Ecto neural progenitor cell (in vitro differentiated cells): ENCODE results near the gene TNPO2.
A peak's percentile ranks its signal among the peaks of the same experiment; 100 is the strongest.

Experiments
- DNase-seq: peaks from one replicate; pipeline ENCODE4 v3.0.0-alpha.2; 2018; ENCODE audit warnings: low spot score

The TNPO2 gene

GRCh38 chr19:12676384-12676792, 47.3 kb downstream of the TNPO2 start:
- peak; percentile 91 for DNase-seq

- DNase-seq = no peak
Measured at GRCh38 chr19:12675940-12676339, 47.8 kb downstream of the TNPO2 start.

- DNase-seq = no peak
Measured at GRCh38 chr19:12675399-12675798, 48.3 kb downstream of the TNPO2 start.

- DNase-seq = peak; percentile 44
Measured at GRCh38 chr19:12672744-12673143, 51.0 kb downstream of the TNPO2 start.

GRCh38 chr19:12670159-12670928, 53.4 kb downstream of the TNPO2 start:
- no peak for DNase-seq

GRCh38 chr19:12669270-12670158, 54.2 kb downstream of the TNPO2 start:
- DNase-seq = peak; percentile 82

- no peak for DNase-seq
Measured at GRCh38 chr19:12668932-12669269, 54.8 kb downstream of the TNPO2 start.

- DNase-seq = peak; percentile 42
Measured at GRCh38 chr19:12668346-12668745, 55.4 kb downstream of the TNPO2 start.

GRCh38 chr19:12667731-12668302, 55.9 kb downstream of the TNPO2 start:
- DNase-seq = no peak

- peak; percentile 90 for DNase-seq
Measured at GRCh38 chr19:12666265-12667048, 57.3 kb downstream of the TNPO2 start, which contains the start of the genes MAN2B1 and WDR83. TSS of gene MAN2B1 (minus strand) at chr19:12666742. CDS start at chr19:12666701, 41 bp downstream. TSS of gene WDR83 (plus strand) at chr19:12666807. CDS start at chr19:12669791, 2,984 bp downstream.

GRCh38 chr19:12665671-12666264, 58.0 kb downstream of the TNPO2 start:
- DNase-seq = peak; percentile 37

GRCh38 chr19:12665281-12665573, 58.5 kb downstream of the TNPO2 start:
- DNase-seq = no peak

- peak; percentile 68 for DNase-seq
Measured at GRCh38 chr19:12664406-12665280, 59.1 kb downstream of the TNPO2 start.

GRCh38 chr19:12660980-12661379, 62.8 kb downstream of the TNPO2 start:
- DNase-seq = no peak

- no peak for DNase-seq
Measured at GRCh38 chr19:12657966-12658365, 65.8 kb downstream of the TNPO2 start.

GRCh38 chr19:12656899-12657571, 66.7 kb downstream of the TNPO2 start:
- DNase-seq = no peak

- no peak for DNase-seq
Measured at GRCh38 chr19:12655546-12655945, 68.2 kb downstream of the TNPO2 start.

GRCh38 chr19:12652219-12652618, 71.5 kb downstream of the TNPO2 start:
- DNase-seq = no peak

GRCh38 chr19:12649941-12650340, 73.8 kb downstream of the TNPO2 start:
- DNase-seq = no peak
